SK-N-MC (cell line): ENCODE measurements around the gene TMEM236.

Source experiments
- EZH2 ChIP-seq: fragments of 200-600 bp; sonication (generic); IDR thresholded peaks from one replicate; pipeline ENCODE4 v1.6.1; 2017; ENCODE audit warnings: antibody characterized with exemption
- FOXP2 ChIP-seq: optimal IDR thresholded peaks from 2 replicates; pipeline ENCODE3; 2011; ENCODE audit warnings: mild to moderate bottlenecking, moderate library complexity; ENCODE audit not compliant: insufficient read depth; ENCODE audit errors: extremely low read length, control extremely low read depth
- POLR2AphosphoS5 ChIP-seq: IDR thresholded peaks from 2 replicates; pipeline ENCODE4 v1.6.1; 2012; ENCODE audit warnings: mild to moderate bottlenecking, low read depth, low read length, borderline replicate concordance

DNA sequence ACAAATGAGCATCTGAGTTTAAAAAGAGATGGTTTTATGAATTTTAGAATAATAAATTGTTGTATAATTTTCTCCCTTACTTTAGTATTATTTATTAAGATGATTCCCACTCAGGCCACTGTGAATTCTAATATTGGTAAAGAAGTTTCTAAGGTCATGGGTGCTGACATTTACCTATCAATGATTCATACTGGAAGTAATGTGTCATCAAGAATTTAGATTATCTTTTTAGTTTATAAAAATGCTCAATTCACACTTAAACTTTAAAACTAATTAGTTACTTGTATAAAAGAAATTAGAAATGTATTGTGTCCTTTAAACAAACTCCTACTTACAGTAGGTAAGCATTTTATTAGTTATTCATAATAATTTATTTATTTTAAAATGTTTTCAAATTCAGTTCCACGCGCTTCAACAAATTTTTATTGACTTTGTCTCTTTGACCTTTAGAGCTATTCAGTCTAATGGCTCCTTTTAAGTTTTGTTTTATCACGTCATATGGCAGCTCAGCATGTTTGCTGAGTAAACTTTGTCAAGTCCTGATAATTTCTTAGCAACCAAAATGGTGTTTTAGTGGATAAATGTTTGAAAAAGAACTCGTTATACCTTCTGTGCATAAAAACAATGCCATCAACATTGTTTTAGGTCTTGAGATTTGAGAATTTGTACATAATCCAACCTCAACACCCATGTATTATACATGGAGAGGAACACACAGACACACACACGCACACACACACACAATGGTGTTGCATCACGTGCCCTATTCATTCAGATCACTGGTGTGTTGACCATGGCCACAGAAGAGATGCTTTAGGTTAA is 42.0 kb downstream of the TMEM236 start:
- TF ChIP-seq POLR2AphosphoS5 = no peak
- TF ChIP-seq EZH2 = no peak
- no peak for TF ChIP-seq FOXP2
